Skeletal muscle tissue (tissue), 4 donors: ENCODE measurements around the gene DPY30. TPM values are rescaled to one million over a fixed set of nuclear protein-coding genes. Genes with fewer than 3 reads are reported as not detected.

Experiments
- H3K27ac ChIP-seq: one replicate; pipeline ENCODE4 v1.7.0; 2013; ENCODE audit warnings: mild to moderate bottlenecking, low read depth, low read length, inconsistent platforms
- H3K27me3 ChIP-seq, 3 donors: one replicate each; pipeline ENCODE4 v1.7.0; 2013; ENCODE audit warnings: low read length in 3 of 3; ENCODE audit not compliant: control insufficient read depth in 3 of 3, insufficient read depth in 3 of 3
- H3K36me3 ChIP-seq, 3 donors: one replicate each; pipeline ENCODE4 v1.7.0; 2013; ENCODE audit warnings: low read length in 3 of 3; ENCODE audit not compliant: control insufficient read depth in 3 of 3, insufficient read depth in 3 of 3
- H3K4me1 ChIP-seq, 3 donors: one replicate each; pipeline ENCODE4 v1.7.0; 2013; ENCODE audit warnings: low read length in 3 of 3, mild to moderate bottlenecking in 3 of 3; ENCODE audit not compliant: control insufficient read depth in 3 of 3, insufficient read depth in 3 of 3
- H3K4me3 ChIP-seq, 3 donors: one replicate each; pipeline ENCODE4 v1.7.0; 2013; ENCODE audit warnings: low read length in 3 of 3
- H3K9ac ChIP-seq, 3 donors: one replicate each; pipeline ENCODE4 v1.7.0; 2013; ENCODE audit warnings: low read length in 3 of 3, mild to moderate bottlenecking in 3 of 3, moderate library complexity in 2 of 3, low read depth in 1 of 3
- H3K9me3 ChIP-seq, 3 donors: one replicate each; pipeline ENCODE4 v1.7.0; 2013; ENCODE audit warnings: low read length in 3 of 3; ENCODE audit not compliant: control insufficient read depth in 3 of 3
- total RNA-seq: library from RNA; depleted of rRNA; stranded (reverse); fragments of >200 nt; gene quantifications from one replicate; pipeline ENCODE4 v1.2.3, GENCODE V29; 2014
- donor health status: Osteomylitis.

DPY30 gene
- total RNA-seq, 1 donor from 2014 or later: 25.1 TPM

- peaks cover 6 to 21% (median 9%) of the 10 kb centered on the region in 3 donors for H3K4me1 ChIP-seq
- no peaks in the 10 kb centered on the region for H3K36me3 ChIP-seq
- no peak overlapping the region for H3K4me3 ChIP-seq
- no peak overlapping the region for H3K9ac ChIP-seq
- no peaks in the 10 kb centered on the region for H3K27me3 ChIP-seq
- H3K27ac ChIP-seq: no peak overlapping the region
- no peaks in the 10 kb centered on the region for H3K9me3 ChIP-seq
Observed at GRCh38 chr2:31979956-31980355, 59.6 kb downstream of the DPY30 start.

DNA sequence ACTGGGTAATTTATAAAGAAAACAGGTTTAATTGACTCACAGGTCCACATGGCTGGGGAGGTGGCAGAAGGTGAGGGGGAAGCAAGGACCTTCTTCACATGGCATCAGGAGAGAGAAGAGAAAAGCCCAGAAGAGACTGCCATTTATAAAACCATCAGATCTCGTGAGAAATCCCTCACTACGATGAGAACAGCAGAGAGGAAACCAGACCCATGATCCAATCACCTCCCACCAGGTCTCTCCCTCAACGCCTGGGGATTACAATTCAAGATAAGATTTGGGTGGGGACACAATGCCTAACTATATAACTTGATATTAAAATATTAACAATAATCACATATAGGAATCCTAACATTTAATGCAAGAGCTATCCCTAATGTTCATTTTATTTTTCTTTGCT is 60.6 kb downstream of the DPY30 start:
- Histone ChIP-seq H3K27ac (no peak overlapping the region), H3K27me3 (no peaks in the 10 kb centered on the region), H3K4me3 (no peak overlapping the region), H3K4me1 (peaks cover 6 to 16% (median 9%) of the 10 kb centered on the region in 3 donors), H3K9ac (no peak overlapping the region), H3K36me3 (no peaks in the 10 kb centered on the region), H3K9me3 (no peaks in the 10 kb centered on the region)

DNA sequence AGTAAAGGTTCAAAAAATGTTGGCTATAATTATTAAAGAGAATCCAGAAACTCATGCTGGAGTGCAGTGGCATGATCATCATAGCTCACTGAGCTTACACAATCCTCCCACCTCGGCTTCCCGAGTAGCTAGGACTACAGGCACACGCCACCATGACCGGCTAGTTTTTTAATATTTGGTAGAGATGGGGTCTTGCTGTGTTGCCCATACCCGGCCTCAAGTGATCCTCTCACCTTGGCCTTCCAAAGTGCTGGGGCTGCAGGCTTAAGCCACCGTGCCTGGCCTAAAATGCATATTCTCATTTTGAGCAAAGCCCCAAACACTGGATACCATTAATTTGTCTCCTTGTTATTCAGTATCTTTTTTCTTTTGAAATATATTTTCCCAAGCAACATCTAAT is 61.2 kb downstream of the DPY30 start:
- Histone ChIP-seq H3K9me3 (no peaks in the 10 kb centered on the region), H3K36me3 (no peaks in the 10 kb centered on the region), H3K9ac (no peak overlapping the region), H3K4me1 (peaks cover 4 to 13% (median 6%) of the 10 kb centered on the region in 3 donors), H3K27me3 (no peaks in the 10 kb centered on the region), H3K27ac (no peak overlapping the region), H3K4me3 (no peak overlapping the region)

Other genes with a start within 250 kb of the DPY30 start
- 43.8 TPM for gene MEMO1, start 28.8 kb downstream of the DPY30 start, total RNA-seq
- 39.7 TPM for gene SPAST, start 23.8 kb upstream of the DPY30 start, total RNA-seq
- 28.7 TPM for gene SLC30A6, start 126.1 kb upstream of the DPY30 start, total RNA-seq
- 1.6 TPM for gene NLRC4, start 225.1 kb upstream of the DPY30 start, total RNA-seq
- 15.1 TPM for gene YIPF4, start 238.1 kb upstream of the DPY30 start, total RNA-seq